Osteoblast (primary cell): ENCODE results near the gene GARIN6. TPM values are rescaled to one million over a fixed set of nuclear protein-coding genes. Genes with fewer than 3 reads are reported as not detected.
"Not testable (repeated sequence)": the region's sequence is repeated elsewhere in the genome, so short reads cannot be mapped to it uniquely, and the experiment has no call there.

Experiments
- DNase-seq: peaks from one replicate; pipeline ENCODE4 v3.0.0; 2011; ENCODE audit warnings: low spot score, mixed read lengths; ENCODE audit not compliant: insufficient read length; ENCODE audit errors: missing footprints
- H2AFZ ChIP-seq: 2 replicates; pipeline ENCODE4 v1.6.0; 2011; ENCODE audit warnings: mild to moderate bottlenecking, low read length
- H3K27ac ChIP-seq: 2 replicates; pipeline ENCODE4 v1.5.1; 2011; ENCODE audit warnings: mild to moderate bottlenecking, low read depth, low read length, moderate library complexity
- H3K27me3 ChIP-seq: 2 replicates; pipeline ENCODE4 v1.6.0; 2012; ENCODE audit warnings: mild to moderate bottlenecking, control low read depth, inconsistent platforms, low read length, moderate library complexity; ENCODE audit not compliant: insufficient read depth
- H3K36me3 ChIP-seq: 2 replicates; pipeline ENCODE4 v1.5.1; 2011; ENCODE audit warnings: mild to moderate bottlenecking, low read length, control low read depth, moderate library complexity; ENCODE audit not compliant: insufficient read depth
- H3K4me1 ChIP-seq: 2 replicates; pipeline ENCODE4 v1.5.1; 2011; ENCODE audit warnings: mild to moderate bottlenecking, low read length, control low read depth, moderate library complexity; ENCODE audit not compliant: insufficient read depth
- H3K4me2 ChIP-seq: 2 replicates; pipeline ENCODE4 v1.6.0; 2011; ENCODE audit warnings: mild to moderate bottlenecking, low read length; ENCODE audit not compliant: insufficient read depth
- H3K4me3 ChIP-seq: fragments of 200-600 bp; sonication (generic); 3 replicates; pipeline ENCODE4 v1.5.1; 2012; ENCODE audit warnings: mild to moderate bottlenecking, low read length, inconsistent platforms; ENCODE audit not compliant: insufficient read depth
- H3K79me2 ChIP-seq: 2 replicates; pipeline ENCODE4 v1.6.0; 2012; ENCODE audit warnings: mild to moderate bottlenecking, low read length, control low read depth, inconsistent platforms; ENCODE audit not compliant: insufficient read depth
- H3K9me3 ChIP-seq: 2 replicates; pipeline ENCODE4 v1.5.1; 2011; ENCODE audit warnings: low read depth, low read length, control low read depth
- H4K20me1 ChIP-seq: 2 replicates; pipeline ENCODE4 v1.6.0; 2012; ENCODE audit warnings: mild to moderate bottlenecking, low read length, control low read depth; ENCODE audit not compliant: insufficient read depth
- total RNA-seq: library from RNA; depleted of rRNA; stranded (reverse); fragments of >200 nt; gene quantifications from 2 replicates; pipeline ENCODE4 v1.2.3, GENCODE V29; 2012
- TF ChIP-seq, protein P1 (sequence below): IDR thresholded peaks from 2 replicates; pipeline ENCODE4 v1.5.1; 2011; ENCODE audit warnings: mild to moderate bottlenecking, low read depth, low read length, moderate library complexity; ENCODE audit errors: extremely low read depth

GARIN6 gene
- total RNA-seq, 1 donor: not detected

DNA sequence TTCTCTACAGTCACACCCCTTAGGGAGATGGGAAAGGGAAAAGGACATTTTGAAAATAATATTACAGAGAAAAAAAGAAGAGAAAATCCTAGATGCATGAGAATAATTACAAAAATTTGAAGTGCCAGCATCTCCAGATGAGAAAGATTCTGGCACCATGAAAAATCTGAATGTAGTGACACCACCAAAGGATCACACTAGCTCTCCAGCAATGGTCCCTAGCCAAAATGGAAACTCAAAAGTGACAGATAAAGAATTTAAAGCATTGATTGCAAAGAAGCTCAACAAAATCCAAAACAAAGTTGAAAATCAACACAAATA lies 27.4 kb upstream of the GARIN6 start:
- Histone ChIP-seq H4K20me1 (no peaks in the 10 kb centered on the region), H3K27ac (no peak overlapping the region), H3K27me3 (no peaks in the 10 kb centered on the region), H3K4me2 (no peak overlapping the region), H2AFZ (no peak overlapping the region), H3K9me3 (no peaks in the 10 kb centered on the region), H3K36me3 (no peaks in the 10 kb centered on the region), H3K79me2 (no peaks in the 10 kb centered on the region), H3K4me3 (no peak overlapping the region), H3K4me1 (no peaks in the 10 kb centered on the region)
- no peak for DNase-seq
- TF ChIP-seq, protein P1, sequence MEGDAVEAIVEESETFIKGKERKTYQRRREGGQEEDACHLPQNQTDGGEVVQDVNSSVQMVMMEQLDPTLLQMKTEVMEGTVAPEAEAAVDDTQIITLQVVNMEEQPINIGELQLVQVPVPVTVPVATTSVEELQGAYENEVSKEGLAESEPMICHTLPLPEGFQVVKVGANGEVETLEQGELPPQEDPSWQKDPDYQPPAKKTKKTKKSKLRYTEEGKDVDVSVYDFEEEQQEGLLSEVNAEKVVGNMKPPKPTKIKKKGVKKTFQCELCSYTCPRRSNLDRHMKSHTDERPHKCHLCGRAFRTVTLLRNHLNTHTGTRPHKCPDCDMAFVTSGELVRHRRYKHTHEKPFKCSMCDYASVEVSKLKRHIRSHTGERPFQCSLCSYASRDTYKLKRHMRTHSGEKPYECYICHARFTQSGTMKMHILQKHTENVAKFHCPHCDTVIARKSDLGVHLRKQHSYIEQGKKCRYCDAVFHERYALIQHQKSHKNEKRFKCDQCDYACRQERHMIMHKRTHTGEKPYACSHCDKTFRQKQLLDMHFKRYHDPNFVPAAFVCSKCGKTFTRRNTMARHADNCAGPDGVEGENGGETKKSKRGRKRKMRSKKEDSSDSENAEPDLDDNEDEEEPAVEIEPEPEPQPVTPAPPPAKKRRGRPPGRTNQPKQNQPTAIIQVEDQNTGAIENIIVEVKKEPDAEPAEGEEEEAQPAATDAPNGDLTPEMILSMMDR: no peak

DNA sequence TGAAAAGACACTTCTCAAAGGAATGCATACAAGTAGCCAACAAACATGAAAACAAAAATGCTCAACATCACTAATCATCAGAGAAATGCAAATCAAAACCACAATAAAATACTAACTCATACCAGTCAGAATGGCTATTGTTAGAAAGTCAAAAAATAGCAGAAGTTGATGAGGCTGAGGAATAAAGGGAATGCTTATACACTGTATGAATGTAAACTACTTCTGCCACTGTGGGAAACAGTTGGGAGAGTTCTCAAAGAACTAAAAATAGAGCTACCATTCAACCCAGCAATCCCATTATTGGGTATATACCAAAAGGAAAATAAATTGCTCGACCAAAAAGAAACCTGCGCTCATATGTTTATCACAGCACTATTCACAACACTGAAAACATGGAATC lies 23.0 kb upstream of the GARIN6 start:
- not testable (repeated sequence) for H2AFZ ChIP-seq, H3K79me2 ChIP-seq, H3K27me3 ChIP-seq, H3K4me3 ChIP-seq, H3K4me2 ChIP-seq, DNase-seq, H3K36me3 ChIP-seq, H3K4me1 ChIP-seq, H3K9me3 ChIP-seq, H4K20me1 ChIP-seq, H3K27ac ChIP-seq

DNA sequence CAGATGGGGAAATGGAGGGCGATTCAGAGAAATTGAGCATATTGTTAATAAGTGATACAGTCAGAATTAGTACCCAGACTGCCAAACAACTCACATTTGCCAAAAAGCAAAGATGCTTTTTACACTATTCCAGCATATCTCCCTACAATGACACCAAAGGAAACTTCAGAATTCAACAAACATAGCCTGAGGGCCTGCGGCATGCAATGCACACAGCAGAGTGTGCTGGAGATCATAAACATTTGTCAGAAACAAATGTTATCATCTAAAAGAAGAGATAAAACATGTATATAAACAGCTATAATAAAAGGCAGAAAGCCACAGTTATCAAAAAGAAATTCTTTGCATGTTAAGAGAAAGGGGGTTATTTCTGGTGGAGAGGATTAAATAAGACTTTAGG lies 20.1 kb upstream of the GARIN6 start:
- DNase-seq: no peak
- H3K79me2 ChIP-seq: no peaks in the 10 kb centered on the region
- no peak overlapping the region for H3K27ac ChIP-seq
- TF ChIP-seq, protein P1: no peak
- H3K4me1 ChIP-seq: no peaks in the 10 kb centered on the region
- H4K20me1 ChIP-seq: no peaks in the 10 kb centered on the region
- no peaks in the 10 kb centered on the region for H3K36me3 ChIP-seq
- H2AFZ ChIP-seq: no peak overlapping the region
- no peaks in the 10 kb centered on the region for H3K9me3 ChIP-seq
- no peak overlapping the region for H3K4me2 ChIP-seq
- no peak overlapping the region for H3K4me3 ChIP-seq
- no peaks in the 10 kb centered on the region for H3K27me3 ChIP-seq

DNA sequence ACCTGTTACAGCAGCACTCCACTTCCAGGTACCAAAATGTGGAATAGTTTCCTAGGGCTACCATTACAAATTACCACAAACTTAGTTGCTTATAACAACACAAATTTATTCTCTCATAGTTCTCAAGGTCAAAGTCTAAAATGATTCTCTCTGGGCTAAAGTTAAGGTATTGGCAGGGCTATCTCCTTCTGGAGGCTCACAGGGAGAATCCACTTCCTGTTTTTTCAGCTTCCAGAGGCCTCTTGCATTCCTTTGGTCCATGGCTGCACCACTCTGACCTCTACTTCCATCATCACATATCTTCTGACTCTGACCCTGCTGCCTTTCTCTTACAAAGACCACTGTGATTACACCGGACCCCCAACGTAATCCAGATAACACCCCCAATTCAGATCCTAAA lies 2.9 kb upstream of the GARIN6 start:
- Histone ChIP-seq H3K4me1 (no peaks in the 10 kb centered on the region), H3K9me3 (peaks cover 3% of the 10 kb centered on the region), H3K4me2 (no peak overlapping the region), H3K4me3 (no peak overlapping the region), H3K27me3 (no peaks in the 10 kb centered on the region), H3K79me2 (no peaks in the 10 kb centered on the region), H2AFZ (no peak overlapping the region), H3K27ac (no peak overlapping the region), H3K36me3 (no peaks in the 10 kb centered on the region), H4K20me1 (no peaks in the 10 kb centered on the region)
- DNase-seq: no peak
- TF ChIP-seq, protein P1: no peak

DNA sequence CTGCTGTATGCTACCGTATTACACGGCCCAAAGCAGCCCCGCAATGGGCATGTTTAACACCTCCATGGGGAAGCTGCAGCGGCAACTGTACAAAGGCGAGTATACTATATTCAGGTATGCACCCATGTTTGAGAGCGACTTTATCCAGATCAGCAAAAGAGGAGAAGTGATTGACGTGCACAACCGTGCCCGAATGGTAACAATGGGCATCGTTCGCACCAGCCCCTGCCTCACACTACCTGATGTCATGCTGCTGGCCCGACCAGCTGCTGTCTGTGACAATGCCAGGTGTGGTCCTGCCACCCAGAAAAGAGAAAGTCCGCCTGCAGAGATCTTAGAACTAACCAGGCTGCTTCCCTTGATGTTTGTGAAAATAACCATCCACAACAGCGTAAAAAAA lies 630 bp downstream of the GARIN6 start:
- H3K4me1 ChIP-seq: no peaks in the 10 kb centered on the region
- H3K36me3 ChIP-seq: no peaks in the 10 kb centered on the region
- TF ChIP-seq, protein P1: no peak
- peaks cover 3% of the 10 kb centered on the region for H3K9me3 ChIP-seq
- H3K4me3 ChIP-seq: no peak overlapping the region
- no peaks in the 10 kb centered on the region for H3K79me2 ChIP-seq
- no peak for DNase-seq
- no peak overlapping the region for H3K27ac ChIP-seq
- no peak overlapping the region for H3K4me2 ChIP-seq
- no peak overlapping the region for H2AFZ ChIP-seq
- H4K20me1 ChIP-seq: no peaks in the 10 kb centered on the region
- no peaks in the 10 kb centered on the region for H3K27me3 ChIP-seq
